Measurements from ENCODE around the gene CD93. TPM values are rescaled to one million over a fixed set of nuclear protein-coding genes. Genes with fewer than 3 reads are reported as not detected.

CD93 gene
- total RNA-seq = 10 to 100 TPM; 24.5 to 80.7 (median 66.0) TPM

GRCh38 chr20:23086056-23086566 lies at the start of gene CD93:
Gene CD93 (minus strand): TSS chr20:23086324. CDS start chr20:23086192, 132 bp downstream.
- intact Hi-C loops (cut with DNase I) = no loop called here
- no peak for DNase-seq (ENCODE audit: extremely low spot score)

GRCh38 chr20:23133560-23133998 lies 47.5 kb upstream of the CD93 start:
- H3K9me3 ChIP-seq = no peaks in the 10 kb centered on the region
- no peaks in the 10 kb centered on the region for H3K27me3 ChIP-seq
- intact Hi-C loops (cut with DNase I) = no loop called here
- no peaks in the 10 kb centered on the region for H3K36me3 ChIP-seq
- H3K4me3 ChIP-seq = no peak overlapping the region
- DNase-seq (ENCODE audit: extremely low spot score) = no peak
- TF ChIP-seq EP300 (IDR thresholded peaks at IDR 0.05) (no peak), POLR2A (IDR thresholded peaks at IDR 0.05; ENCODE audit: low read depth) (no peak), CTCF (IDR thresholded peaks at IDR 0.05) (no peak), POLR2AphosphoS5 (IDR thresholded peaks at IDR 0.05) (no peak)
- peak overlapping the region; percentile 32 to 50 (median 38) for H3K27ac ChIP-seq (replicated peaks in 1 of 4)
- WGBS = 92% methylated on average over 8 of the region's 8 CpGs
- H3K4me1 ChIP-seq = peaks cover 5 to 33% (median 15%) of the 10 kb centered on the region in 4 donors

More at GRCh38 chr20:23086056-23086566, at the start of gene CD93:
- no peaks in the 10 kb centered on the region for H3K9me3 ChIP-seq
- no peaks in the 10 kb centered on the region for H3K27me3 ChIP-seq
- H3K4me3 ChIP-seq = peak within 1 kb of the TSS; percentile 47 to 57 (median 47)
- H3K36me3 ChIP-seq = peaks cover 0 to 1% (median 0%) of the 10 kb centered on the region in 4 donors
- peak within 1 kb of the TSS; percentile 73 to 84 (median 81) for H3K27ac ChIP-seq (replicated peaks in 1 of 4)
- H3K4me1 ChIP-seq = peaks cover 19 to 39% (median 26%) of the 10 kb centered on the region in 4 donors
- WGBS = 52% methylated on average over 22 of the region's 28 CpGs
- TF ChIP-seq POLR2AphosphoS5 (IDR thresholded peaks at IDR 0.05) (peak; percentile 80 to 82), POLR2A (IDR thresholded peaks at IDR 0.05; ENCODE audit: low read depth) (no peak)

DNA sequence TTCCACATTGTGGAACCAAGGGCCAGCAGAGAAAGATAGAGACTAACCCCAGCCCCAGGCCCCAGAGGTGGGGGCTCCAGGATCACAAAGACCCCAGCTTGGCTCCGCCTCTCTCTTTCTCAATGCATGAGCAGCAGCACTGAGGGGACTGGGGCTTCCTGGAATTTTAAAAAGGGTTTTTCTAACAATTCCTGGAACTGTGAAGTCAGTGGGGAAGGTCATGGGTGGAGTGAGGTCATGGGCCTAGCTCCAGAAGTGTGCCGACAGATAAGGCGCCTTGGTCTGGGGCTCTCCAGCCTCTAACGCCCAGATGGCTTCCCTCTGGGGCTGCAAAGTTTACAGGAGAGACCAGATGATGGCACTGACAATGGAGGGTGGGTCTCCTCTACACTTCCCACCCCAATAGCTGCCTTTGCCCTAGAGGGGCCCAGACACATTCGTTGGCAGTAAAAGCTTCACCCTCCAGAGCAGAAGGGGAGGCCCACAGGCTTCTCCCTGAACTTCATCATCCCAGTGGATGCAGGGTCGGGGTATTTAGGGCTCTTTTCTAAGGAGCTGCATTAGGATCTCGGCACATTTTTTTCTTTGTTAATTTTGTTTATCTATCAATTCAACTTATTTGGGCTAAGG lies 46.9 kb upstream of the CD93 start:
- no peaks in the 10 kb centered on the region for H3K27me3 ChIP-seq
- H3K4me3 ChIP-seq = no peak overlapping the region
- intact Hi-C loops (cut with DNase I) = no loop called here
- 70% methylated on average over 7 of the region's 7 CpGs for whole genome bisulfite sequencing
- H3K4me1 ChIP-seq = peaks cover 5 to 33% (median 17%) of the 10 kb centered on the region in 4 donors
- H3K9me3 ChIP-seq = no peaks in the 10 kb centered on the region
- H3K27ac ChIP-seq (replicated peaks in 1 of 4) = peak overlapping the region; percentile 32 to 50 (median 42)
- TF ChIP-seq CTCF (IDR thresholded peaks at IDR 0.05) (no peak), EP300 (IDR thresholded peaks at IDR 0.05) (peak; percentile 24), POLR2A (IDR thresholded peaks at IDR 0.05; ENCODE audit: low read depth) (no peak), POLR2AphosphoS5 (IDR thresholded peaks at IDR 0.05) (peak; percentile 25 to 50)
- H3K36me3 ChIP-seq = no peaks in the 10 kb centered on the region
- no peak for DNase-seq (ENCODE audit: extremely low spot score)

DNA sequence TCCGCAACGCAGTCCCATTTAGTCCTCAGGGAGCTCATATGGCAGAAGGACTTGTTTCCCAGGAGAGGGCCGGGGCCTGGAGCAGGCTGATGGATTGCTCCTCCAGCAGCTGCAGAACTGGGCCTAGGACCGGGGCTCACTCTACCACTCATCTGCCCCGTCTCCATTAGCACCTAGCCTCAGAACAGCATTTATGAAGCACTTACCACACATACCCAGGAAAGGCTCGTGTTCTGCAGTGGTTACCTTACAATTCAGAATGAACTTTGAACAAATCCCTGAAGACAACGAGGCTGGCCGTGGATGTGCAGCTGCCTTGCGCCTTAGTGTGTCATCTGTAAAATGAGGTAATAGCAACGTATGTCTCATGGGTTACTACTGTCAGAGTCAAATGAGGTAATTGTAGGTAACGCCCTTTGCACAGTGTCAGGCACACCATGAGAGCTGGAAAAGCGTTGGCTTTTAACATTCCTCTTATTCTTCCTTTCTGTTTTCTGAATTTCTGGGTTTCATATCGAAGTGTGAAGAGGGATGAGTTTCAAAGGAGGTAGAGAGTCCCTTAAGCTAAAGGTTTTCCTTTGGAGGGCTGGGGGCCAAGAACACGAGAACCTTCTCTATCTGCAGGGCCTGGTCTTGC lies 46.3 kb upstream of the CD93 start:
- H3K27ac ChIP-seq (replicated peaks in 1 of 4) = peak overlapping the region; percentile 32 to 50 (median 42)
- no peaks in the 10 kb centered on the region for H3K36me3 ChIP-seq
- H3K9me3 ChIP-seq = no peaks in the 10 kb centered on the region
- peaks cover 5 to 33% (median 18%) of the 10 kb centered on the region in 4 donors for H3K4me1 ChIP-seq
- no peak for DNase-seq (ENCODE audit: extremely low spot score)
- intact Hi-C loops (cut with DNase I) = no loop called here
- H3K4me3 ChIP-seq = no peak overlapping the region
- 72% methylated on average over 14 of the region's 14 CpGs for WGBS
- TF ChIP-seq POLR2AphosphoS5 (IDR thresholded peaks at IDR 0.05) = no peak
- no peak for TF ChIP-seq POLR2A (IDR thresholded peaks at IDR 0.05; ENCODE audit: low read depth)
- no peak for TF ChIP-seq EP300 (IDR thresholded peaks at IDR 0.05)
- TF ChIP-seq CTCF (IDR thresholded peaks at IDR 0.05) = no peak
- H3K27me3 ChIP-seq = no peaks in the 10 kb centered on the region

GRCh38 chr20:23131766-23132165 lies 45.6 kb upstream of the CD93 start:
- H3K4me1 ChIP-seq = peaks cover 5 to 33% (median 18%) of the 10 kb centered on the region in 4 donors
- no peaks in the 10 kb centered on the region for H3K36me3 ChIP-seq
- intact Hi-C loops (cut with DNase I) = no loop called here
- peak overlapping the region in 3 of 4 donors; percentile 16 to 45 (median 40) for H3K27ac ChIP-seq (replicated peaks in 1 of 4)
- DNase-seq (ENCODE audit: extremely low spot score) = no peak
- TF ChIP-seq POLR2A (IDR thresholded peaks at IDR 0.05; ENCODE audit: low read depth) = no peak
- TF ChIP-seq CTCF (IDR thresholded peaks at IDR 0.05) = no peak
- TF ChIP-seq POLR2AphosphoS5 (IDR thresholded peaks at IDR 0.05) = no peak
- no peak for TF ChIP-seq EP300 (IDR thresholded peaks at IDR 0.05)
- H3K27me3 ChIP-seq = no peaks in the 10 kb centered on the region
- H3K4me3 ChIP-seq = no peak overlapping the region
- H3K9me3 ChIP-seq = no peaks in the 10 kb centered on the region
- 83% methylated on average over 11 of the region's 11 CpGs for WGBS

All from esophagus muscularis mucosa (tissue), 4 donors.